Measurements from ENCODE around the gene MT1M.
"Not testable (repeated sequence)": the region's sequence is repeated elsewhere in the genome, so short reads cannot be mapped to it uniquely, and the experiment has no call there.

The MT1M gene

GRCh38 chr16:56657555-56658326 is 25.3 kb downstream of the MT1M start, which contains the start of gene MT1F:
TSS of gene MT1F (plus strand) at chr16:56657959. CDS start at chr16:56658059, 100 bp downstream.
- peak; percentile 41 for DNase-seq

DNA sequence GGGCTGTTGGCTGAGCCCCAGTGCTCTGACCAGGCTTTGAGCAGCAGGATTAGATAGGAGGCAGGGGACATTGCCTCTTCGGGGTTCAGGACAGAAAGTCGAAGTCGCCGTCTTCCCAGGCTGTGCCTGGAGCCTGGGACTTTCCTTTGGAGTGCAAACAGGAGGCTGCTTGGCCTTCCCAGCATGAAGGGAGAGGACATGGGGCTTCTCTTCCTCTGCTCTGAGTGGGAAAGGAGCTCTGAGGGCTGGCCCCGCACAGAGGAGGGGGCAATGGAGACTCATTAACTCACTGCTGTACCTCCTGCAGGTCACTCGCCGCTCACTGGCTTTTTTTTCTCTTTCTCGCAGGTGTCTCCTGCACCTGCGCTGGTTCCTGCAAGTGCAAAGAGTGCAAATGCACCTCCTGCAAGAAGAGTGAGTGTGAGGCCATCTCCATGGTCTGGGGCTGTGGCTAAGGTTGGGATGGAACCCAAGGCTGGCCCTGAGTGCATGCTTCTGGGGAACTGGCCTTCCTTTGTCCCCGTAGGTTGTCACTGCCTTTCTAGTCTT is 25.9 kb downstream of the MT1M start:
- no peak for DNase-seq

- DNase-seq, result no peak
These were observed 30.2 kb downstream of the MT1M start for GRCh38 chr16:56662357-56663354.

GRCh38 chr16:56664506-56664905 is 32.0 kb downstream of the MT1M start:
- no peak for DNase-seq

- not testable (repeated sequence) for DNase-seq
These were observed 33.1 kb downstream of the MT1M start for GRCh38 chr16:56665286-56666261.

DNA sequence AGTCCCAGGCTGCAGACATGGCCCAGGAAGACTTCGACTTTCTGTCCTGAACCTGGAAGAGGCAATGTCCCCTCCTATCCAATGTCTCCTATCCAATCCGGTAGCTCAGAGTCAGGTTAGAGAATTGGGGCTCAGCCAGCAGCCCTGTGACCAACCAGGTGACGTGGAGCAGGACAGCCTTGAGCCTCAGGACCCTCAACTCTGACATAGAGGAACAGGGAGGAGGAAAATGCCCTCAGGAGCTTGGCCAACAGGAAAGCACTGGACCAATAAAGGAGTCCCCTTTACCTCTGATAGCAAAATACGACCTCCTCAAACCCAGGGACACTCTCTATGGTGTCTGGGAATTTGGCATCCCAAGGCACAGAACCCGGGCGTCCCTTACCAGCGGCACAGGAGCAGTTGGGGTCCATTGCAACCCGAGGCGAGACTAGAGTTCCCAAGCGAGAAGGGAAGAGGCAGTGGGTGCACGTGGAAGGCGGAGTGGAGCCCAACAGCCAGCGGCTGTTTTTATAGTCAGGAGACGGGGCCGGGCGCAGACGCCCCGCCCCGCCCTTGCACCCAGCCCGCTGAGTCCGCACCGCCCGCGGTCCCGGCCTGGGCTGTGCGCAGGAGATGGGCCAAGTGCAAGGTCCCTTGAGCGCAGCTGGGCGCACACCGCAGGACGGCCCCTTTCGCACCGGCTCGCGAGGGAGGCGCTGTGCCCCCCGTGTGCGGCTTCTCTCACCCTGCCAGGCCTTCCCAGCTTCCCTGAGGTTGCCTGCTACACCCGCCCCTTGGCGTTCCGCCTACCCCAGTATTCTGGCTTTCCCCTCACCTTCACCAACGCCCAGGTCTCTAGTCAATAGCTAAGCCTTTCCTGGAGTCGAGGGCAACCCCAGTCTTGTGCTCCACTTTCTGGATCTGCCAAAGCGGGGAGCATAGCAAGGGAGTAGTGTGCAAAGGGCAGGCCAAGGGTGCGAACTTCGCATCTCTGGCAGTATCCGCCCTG is 35.4 kb downstream of the MT1M start, which contains the start of gene MT1G:
Gene MT1G (minus strand): TSS at position 485 of the 991 bp plus-strand sequence. CDS start 72 bp downstream, at position 413.
- no peak for DNase-seq

DNA sequence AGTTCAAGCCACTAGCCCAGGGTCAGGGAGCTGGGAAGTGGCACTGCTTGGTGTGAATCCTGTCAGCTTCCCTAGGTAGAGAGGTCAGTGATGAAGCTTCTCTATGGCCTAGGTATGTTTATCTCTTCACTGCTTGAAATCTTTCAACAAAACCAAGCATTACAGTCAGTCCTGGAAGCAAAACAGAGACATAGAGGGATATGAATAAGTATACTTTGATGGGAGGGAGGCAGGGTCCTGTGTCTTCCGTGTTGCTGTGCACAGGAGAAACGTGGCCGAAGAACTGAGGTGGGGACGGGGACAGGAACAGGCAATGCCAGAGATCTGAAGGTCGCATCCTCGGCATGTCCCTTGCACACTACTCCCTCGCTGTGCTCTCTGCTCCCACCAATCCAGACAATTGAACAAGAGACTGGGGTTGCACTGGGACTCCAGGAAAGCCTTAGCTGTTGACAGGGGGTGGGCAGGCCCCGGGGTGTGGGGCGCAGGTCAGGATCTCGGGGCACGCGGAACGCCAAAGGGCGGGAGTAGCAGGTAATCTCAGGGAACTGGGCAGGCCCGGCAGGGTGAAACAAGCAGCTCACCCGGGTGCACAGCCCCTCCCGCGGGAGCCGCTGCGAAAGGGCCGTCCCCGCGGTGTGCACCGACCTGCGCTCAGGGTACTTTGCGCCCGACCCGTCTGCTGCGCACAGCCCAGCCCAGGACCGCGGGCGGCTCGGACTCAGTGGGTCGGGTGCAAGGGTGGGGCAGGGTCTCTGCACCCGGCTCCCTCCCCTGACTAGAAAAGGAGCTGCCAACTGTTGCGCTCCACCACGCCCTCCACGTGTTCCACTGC is 36.8 kb downstream of the MT1M start, which contains the start of gene MT1H:
Gene MT1H (plus strand): TSS at position 810 of the 835 bp plus-strand sequence. CDS start 71 bp downstream, outside the sequence.
- DNase-seq, result no peak

- DNase-seq, result no peak
These were observed 37.6 kb downstream of the MT1M start for GRCh38 chr16:56669840-56670619.

GRCh38 chr16:56670620-56670934 is 38.1 kb downstream of the MT1M start:
- no peak for DNase-seq

GRCh38 chr16:56671691-56672090 is 39.2 kb downstream of the MT1M start:
- not testable (repeated sequence) for DNase-seq

DNA sequence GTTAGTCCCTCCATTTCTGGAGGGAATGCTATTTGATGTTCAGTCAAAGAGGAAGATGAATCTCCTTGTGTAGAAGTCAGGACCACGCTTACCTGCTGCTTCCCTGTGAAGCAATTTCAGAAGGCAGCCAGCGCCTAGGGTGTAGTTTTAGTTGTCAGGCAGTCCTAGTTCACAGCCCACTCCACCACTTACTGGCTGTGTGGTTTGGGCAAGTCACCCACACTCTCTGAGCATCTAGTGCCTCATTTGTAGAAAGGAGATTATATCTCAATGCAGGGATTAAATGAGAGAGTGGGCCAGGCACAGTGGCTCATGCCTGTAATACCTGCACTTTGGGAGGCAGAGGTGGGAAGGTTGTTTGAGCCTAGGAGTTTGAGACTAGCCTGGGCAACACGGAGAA is 39.7 kb downstream of the MT1M start:
- DNase-seq, result not testable (repeated sequence)

DNA sequence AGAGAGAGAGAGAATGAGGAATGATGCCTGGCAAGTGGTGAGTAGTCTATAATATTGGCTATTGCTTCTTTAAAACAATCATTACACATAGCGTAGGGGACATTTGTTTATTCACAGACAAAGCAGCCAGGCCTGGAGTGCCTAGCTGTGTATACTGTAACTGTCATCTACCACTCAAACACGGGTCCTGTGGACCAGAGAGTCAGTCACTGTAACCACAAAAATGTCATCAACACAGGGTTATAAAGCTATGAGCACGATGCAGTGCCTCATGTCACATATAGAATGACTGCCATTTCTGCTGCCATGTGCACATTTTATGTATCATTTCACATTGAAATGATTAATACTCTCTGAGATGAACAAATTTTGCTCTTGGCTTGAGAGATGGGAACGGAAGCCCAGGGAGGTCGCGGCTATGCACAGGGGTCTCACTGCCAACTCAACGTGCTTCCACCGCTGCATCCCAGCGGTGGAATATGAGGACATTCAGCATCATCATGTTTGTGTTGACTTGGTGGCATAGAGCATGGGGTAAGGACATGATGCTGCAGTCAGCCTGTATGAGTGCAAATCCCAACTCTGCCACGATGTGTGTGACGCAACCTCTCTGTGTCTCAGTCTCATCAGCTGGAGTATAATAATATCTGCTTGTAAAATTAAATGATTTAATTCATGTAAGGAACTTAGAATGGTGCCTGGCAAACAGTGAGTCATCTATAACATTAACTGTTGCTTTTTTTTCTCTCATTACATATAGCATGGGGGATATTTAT is 40.5 kb downstream of the MT1M start:
- no peak for DNase-seq

DNA sequence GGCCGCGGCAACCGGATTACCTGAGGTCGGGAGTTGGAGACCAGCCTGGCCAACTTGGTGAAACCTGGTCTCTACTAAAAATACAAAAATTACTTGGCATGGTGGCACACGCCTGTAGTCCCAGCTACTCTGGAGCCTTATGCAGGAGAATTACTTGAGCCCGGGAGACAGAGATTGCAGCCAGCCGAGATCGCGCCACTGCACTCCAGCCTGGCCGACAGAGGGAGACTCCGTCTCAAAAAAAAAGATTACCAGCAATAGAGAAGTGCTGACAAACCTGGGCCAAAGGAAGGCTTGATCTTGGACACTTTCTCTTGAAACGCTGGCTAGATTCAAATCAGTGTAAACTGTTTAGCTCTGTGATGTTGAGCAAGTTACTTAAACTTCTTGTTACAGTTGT is 41.5 kb downstream of the MT1M start:
- no peak for DNase-seq

DNA sequence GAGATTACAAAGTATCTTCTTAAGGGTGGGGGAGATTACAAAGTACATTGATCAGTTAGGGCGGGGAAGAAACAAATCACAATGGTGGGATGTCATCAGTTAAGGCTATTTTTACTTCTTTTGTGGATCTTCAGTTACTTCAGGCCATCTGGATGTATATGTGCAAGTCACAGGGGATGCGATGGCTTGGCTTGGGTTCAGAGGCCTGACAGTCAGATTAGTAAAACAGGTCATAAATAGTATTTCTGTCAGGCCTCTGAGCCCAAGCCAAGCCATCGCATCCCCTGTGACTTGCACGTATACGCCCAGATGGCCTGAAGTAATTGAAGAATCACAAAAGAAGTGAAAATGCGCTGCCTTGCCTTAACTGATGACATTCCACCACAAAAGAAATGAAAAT is 42.1 kb downstream of the MT1M start:
- DNase-seq, result not testable (repeated sequence)

GRCh38 chr16:56675685-56676210 is 43.3 kb downstream of the MT1M start:
- DNase-seq, result no peak

DNA sequence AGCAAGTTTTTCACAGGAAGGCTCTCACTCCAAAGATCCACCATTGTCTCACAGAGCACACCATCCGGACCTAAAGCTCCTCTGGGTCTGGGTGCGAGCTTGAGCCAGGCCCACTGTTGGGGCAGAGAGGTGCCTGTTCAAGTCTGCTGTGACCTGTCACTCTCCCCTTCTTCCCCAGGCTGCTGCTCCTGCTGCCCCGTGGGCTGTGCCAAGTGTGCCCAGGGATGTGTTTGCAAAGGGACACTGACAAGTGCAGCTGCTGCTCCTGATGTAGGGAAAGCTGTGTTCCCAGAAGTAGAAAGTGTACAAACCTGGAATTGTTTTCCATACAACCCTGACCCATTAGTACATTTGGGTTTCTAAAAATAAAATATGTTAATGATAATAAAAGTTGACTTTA is 45.0 kb downstream of the MT1M start:
- DNase-seq, result no peak

- DNase-seq, result no peak
These were observed 46.7 kb downstream of the MT1M start for GRCh38 chr16:56679078-56679730.
